GM18526 (cell line): ENCODE data around the gene KRT40.

ENCODE experiments used
- POLR2A ChIP-seq: IDR thresholded peaks from 3 replicates; pipeline ENCODE4 v1.6.1; 2011; ENCODE audit not compliant: insufficient read length; ENCODE audit errors: extremely low read depth

KRT40 gene

GRCh38 chr17:40975516-40975915, 8.6 kb downstream of the KRT40 start:
- no peak for TF ChIP-seq POLR2A

- no peak for TF ChIP-seq POLR2A
Observed at GRCh38 chr17:40974366-40974765, 9.8 kb downstream of the KRT40 start.

GRCh38 chr17:40967582-40967981, 16.5 kb downstream of the KRT40 start:
- no peak for TF ChIP-seq POLR2A

GRCh38 chr17:40966848-40967247, 17.3 kb downstream of the KRT40 start, which contains the start of gene KRT39:
Gene KRT39 (minus strand): TSS chr17:40966948. CDS start chr17:40966856, 92 bp downstream.
- no peak for TF ChIP-seq POLR2A

- TF ChIP-seq POLR2A: no peak
Observed at GRCh38 chr17:40963838-40964237, 20.3 kb downstream of the KRT40 start.

- no peak for TF ChIP-seq POLR2A
Observed at GRCh38 chr17:40962059-40962561, 22.0 kb downstream of the KRT40 start.

- TF ChIP-seq POLR2A: no peak
Observed at GRCh38 chr17:40961591-40961990, 22.5 kb downstream of the KRT40 start.

- no peak for TF ChIP-seq POLR2A
Observed at GRCh38 chr17:40960144-40960543, 24.0 kb downstream of the KRT40 start.

GRCh38 chr17:40958086-40958953, 25.8 kb downstream of the KRT40 start:
- TF ChIP-seq POLR2A: no peak

- TF ChIP-seq POLR2A: no peak
Observed at GRCh38 chr17:40956401-40957254, 27.5 kb downstream of the KRT40 start.

- no peak for TF ChIP-seq POLR2A
Observed at GRCh38 chr17:40953881-40954280, 30.2 kb downstream of the KRT40 start.

GRCh38 chr17:40952661-40953060, 31.5 kb downstream of the KRT40 start:
- TF ChIP-seq POLR2A: no peak

GRCh38 chr17:40952154-40952553, 32.0 kb downstream of the KRT40 start:
- TF ChIP-seq POLR2A: no peak

- TF ChIP-seq POLR2A: no peak
Observed at GRCh38 chr17:40951011-40951622, 33.0 kb downstream of the KRT40 start.

GRCh38 chr17:40950176-40950575, 34.0 kb downstream of the KRT40 start:
- no peak for TF ChIP-seq POLR2A
